GM12865 (cell line): ENCODE results near the gene MSANTD3.
"Not testable (repeated sequence)": the region's sequence is repeated elsewhere in the genome, so short reads cannot be mapped to it uniquely, and the experiment has no call there.

Experiments
- DNase-seq: peaks from one replicate; pipeline ENCODE4 v3.0.0; 2010; ENCODE audit warnings: low read depth
- H3K4me3 ChIP-seq: 2 replicates; pipeline ENCODE4 v1.5.1; 2011; ENCODE audit warnings: mild to moderate bottlenecking, low read depth, low read length, control low read depth
- CTCF ChIP-seq: IDR thresholded peaks from 2 replicates; pipeline ENCODE4 v1.5.1; 2011; ENCODE audit warnings: low read length, control low read depth, low read depth, inconsistent platforms; ENCODE audit not compliant: insufficient read depth; ENCODE audit errors: missing control alignments

The MSANTD3 gene

GRCh38 chr9:100426530-100427365, at the start of gene MSANTD3:
Gene MSANTD3, plus strand, starts transcription at chr9:100427143. Its CDS starts 14,796 bp downstream, at chr9:100441939.
- H3K4me3 ChIP-seq, result peak within 1 kb of the TSS; percentile 89
- peak; percentile 68 for DNase-seq
- TF ChIP-seq CTCF, result peak; percentile 5

GRCh38 chr9:100379862-100380261, 47.1 kb upstream of the MSANTD3 start:
- no peak for DNase-seq
- no peak overlapping the region for H3K4me3 ChIP-seq

GRCh38 chr9:100392989-100393388, 34.0 kb upstream of the MSANTD3 start:
- not testable (repeated sequence) for DNase-seq, H3K4me3 ChIP-seq

More at GRCh38 chr9:100379862-100380261, 47.1 kb upstream of the MSANTD3 start:
- no peak for TF ChIP-seq CTCF

GRCh38 chr9:100394032-100394695, 32.8 kb upstream of the MSANTD3 start:
- DNase-seq, result no peak
- no peak for TF ChIP-seq CTCF
- no peak overlapping the region for H3K4me3 ChIP-seq

- H3K4me3 ChIP-seq, result no peak overlapping the region
- DNase-seq, result no peak
- no peak for TF ChIP-seq CTCF
Observed at GRCh38 chr9:100394816-100395215, 32.1 kb upstream of the MSANTD3 start.

- H3K4me3 ChIP-seq, result no peak overlapping the region
- TF ChIP-seq CTCF, result no peak
- DNase-seq, result no peak
Observed at GRCh38 chr9:100396769-100397168, 30.2 kb upstream of the MSANTD3 start.

GRCh38 chr9:100397529-100398266, 29.2 kb upstream of the MSANTD3 start:
- no peak overlapping the region for H3K4me3 ChIP-seq
- DNase-seq, result no peak
- no peak for TF ChIP-seq CTCF
